Measurements from ENCODE around the gene PRDM16. TPM values are rescaled to one million over a fixed set of nuclear protein-coding genes. Genes with fewer than 3 reads are reported as not detected.

The PRDM16 gene
- total RNA-seq, 4 donors from 2014 or later, result 5.4 to 13.2 (median 7.7) TPM

DNA sequence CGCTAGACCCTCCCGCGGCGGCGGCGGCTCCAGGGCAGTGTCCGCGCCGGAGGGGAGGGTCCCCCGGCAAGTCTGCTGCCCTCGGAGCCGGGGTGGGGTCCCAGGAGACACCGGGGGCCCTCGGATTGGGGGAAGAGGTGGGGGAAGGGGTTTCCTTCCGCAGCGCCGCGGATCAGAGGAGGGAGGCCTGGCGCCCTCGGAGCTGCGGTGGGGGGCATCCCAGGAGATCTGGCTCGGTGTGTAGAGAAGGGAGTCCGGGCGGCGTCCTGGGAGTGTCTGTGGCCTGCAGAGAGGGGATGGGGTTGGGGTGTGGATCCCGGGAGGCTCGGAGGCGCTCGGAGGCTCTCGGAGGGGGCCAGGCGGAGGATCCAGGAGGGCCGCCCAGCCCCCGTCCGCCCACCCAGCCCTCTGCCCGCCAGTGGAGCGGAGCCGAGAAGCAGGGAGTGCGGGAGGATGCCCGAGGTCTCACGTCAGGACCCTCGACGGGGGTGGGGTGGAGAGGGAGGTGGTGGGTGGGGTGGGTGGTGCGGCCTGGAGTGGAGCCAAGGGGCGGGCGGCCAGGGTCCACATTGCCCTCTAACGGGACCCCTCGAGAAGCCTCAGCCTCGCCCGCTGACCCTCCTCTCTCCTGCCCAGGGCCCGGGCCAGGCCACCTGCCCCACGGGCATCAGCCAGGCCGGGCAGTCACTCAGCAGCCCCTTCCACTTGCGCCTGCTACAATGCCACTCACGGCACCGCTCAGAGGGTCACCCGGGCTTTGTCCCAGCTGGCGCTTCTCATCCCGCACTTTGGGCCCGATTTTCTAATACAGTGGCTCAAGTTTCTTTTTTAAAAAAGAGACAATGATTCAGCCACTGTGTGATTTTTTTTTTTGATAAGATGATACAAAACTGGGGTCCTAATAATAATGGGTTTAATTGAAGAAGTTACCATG lies 325.3 kb downstream of the PRDM16 start:
- H3K27me3 ChIP-seq, result peaks cover 0 to 18% of the 10 kb centered on the region in 2 donors
- no peak for DNase-seq
- no peaks in the 10 kb centered on the region for H3K36me3 ChIP-seq
- H3K4me1 ChIP-seq, result peaks cover 0 to 18% (median 2%) of the 10 kb centered on the region in 4 donors
- peak overlapping the region in 2 of 4 donors; percentile 11 to 37 for H3K4me3 ChIP-seq
- peak overlapping the region in 1 of 4 donors; percentile 27 for H3K27ac ChIP-seq
- no peak for TF ChIP-seq POLR2A (IDR thresholded peaks at IDR 0.05)
- TF ChIP-seq, protein P1, sequence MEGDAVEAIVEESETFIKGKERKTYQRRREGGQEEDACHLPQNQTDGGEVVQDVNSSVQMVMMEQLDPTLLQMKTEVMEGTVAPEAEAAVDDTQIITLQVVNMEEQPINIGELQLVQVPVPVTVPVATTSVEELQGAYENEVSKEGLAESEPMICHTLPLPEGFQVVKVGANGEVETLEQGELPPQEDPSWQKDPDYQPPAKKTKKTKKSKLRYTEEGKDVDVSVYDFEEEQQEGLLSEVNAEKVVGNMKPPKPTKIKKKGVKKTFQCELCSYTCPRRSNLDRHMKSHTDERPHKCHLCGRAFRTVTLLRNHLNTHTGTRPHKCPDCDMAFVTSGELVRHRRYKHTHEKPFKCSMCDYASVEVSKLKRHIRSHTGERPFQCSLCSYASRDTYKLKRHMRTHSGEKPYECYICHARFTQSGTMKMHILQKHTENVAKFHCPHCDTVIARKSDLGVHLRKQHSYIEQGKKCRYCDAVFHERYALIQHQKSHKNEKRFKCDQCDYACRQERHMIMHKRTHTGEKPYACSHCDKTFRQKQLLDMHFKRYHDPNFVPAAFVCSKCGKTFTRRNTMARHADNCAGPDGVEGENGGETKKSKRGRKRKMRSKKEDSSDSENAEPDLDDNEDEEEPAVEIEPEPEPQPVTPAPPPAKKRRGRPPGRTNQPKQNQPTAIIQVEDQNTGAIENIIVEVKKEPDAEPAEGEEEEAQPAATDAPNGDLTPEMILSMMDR (IDR thresholded peaks at IDR 0.05), result no peak
- no peaks in the 10 kb centered on the region for H3K9me3 ChIP-seq

DNA sequence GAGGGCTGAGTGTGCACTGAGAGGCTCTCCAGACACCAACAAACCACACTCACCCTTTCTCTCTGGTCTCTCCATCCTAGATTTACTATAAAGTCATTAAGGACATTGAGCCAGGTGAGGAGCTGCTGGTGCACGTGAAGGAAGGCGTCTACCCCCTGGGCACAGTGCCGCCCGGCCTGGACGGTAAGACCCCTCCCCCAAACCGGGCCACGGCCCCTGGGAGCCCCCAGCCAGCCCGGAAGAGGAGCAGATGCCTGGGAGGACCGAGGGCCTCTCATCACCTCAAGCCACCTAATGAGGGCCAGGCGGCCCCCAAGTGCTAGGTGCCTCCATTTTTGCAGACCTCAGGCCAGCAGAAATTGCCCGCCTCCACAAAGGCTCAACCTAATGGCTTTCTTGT lies 327.4 kb downstream of the PRDM16 start:
- Histone ChIP-seq H3K36me3 (no peaks in the 10 kb centered on the region), H3K4me3 (no peak overlapping the region), H3K27me3 (peaks cover 0 to 18% of the 10 kb centered on the region in 2 donors), H3K4me1 (peaks cover 0 to 18% (median 2%) of the 10 kb centered on the region in 4 donors), H3K27ac (no peak overlapping the region), H3K9me3 (no peaks in the 10 kb centered on the region)
- TF ChIP-seq, protein P1 (IDR thresholded peaks at IDR 0.05), result no peak
- no peak for TF ChIP-seq POLR2A (IDR thresholded peaks at IDR 0.05)
- DNase-seq, result no peak

DNA sequence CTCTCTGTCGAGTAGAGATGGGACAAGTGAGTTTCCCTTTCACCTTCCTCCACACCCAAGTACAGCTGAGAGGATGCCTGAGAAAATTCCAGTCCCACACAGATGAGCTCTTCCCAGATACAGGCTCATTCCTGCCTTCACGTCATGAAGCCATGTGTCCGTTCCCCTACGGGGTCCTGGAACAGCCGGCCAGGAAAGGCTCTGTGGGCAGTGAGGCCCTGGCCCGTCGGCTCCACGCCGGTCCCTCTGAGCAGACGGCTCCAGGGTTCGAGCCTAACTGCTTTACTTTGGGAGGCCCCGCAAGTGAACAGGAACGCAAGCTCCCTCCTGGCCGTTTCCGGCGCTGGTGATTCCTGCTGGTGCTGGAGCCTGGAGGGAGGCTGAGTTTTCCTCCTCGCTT lies 328.3 kb downstream of the PRDM16 start:
- H3K27me3 ChIP-seq, result peaks cover 0 to 18% of the 10 kb centered on the region in 2 donors
- H3K9me3 ChIP-seq, result no peaks in the 10 kb centered on the region
- no peaks in the 10 kb centered on the region for H3K36me3 ChIP-seq
- no peak for DNase-seq
- H3K4me1 ChIP-seq, result peaks cover 0 to 23% (median 2%) of the 10 kb centered on the region in 4 donors
- no peak overlapping the region for H3K4me3 ChIP-seq
- no peak overlapping the region for H3K27ac ChIP-seq
- TF ChIP-seq, protein P1 (IDR thresholded peaks at IDR 0.05), result no peak
- TF ChIP-seq POLR2A (IDR thresholded peaks at IDR 0.05), result no peak

DNA sequence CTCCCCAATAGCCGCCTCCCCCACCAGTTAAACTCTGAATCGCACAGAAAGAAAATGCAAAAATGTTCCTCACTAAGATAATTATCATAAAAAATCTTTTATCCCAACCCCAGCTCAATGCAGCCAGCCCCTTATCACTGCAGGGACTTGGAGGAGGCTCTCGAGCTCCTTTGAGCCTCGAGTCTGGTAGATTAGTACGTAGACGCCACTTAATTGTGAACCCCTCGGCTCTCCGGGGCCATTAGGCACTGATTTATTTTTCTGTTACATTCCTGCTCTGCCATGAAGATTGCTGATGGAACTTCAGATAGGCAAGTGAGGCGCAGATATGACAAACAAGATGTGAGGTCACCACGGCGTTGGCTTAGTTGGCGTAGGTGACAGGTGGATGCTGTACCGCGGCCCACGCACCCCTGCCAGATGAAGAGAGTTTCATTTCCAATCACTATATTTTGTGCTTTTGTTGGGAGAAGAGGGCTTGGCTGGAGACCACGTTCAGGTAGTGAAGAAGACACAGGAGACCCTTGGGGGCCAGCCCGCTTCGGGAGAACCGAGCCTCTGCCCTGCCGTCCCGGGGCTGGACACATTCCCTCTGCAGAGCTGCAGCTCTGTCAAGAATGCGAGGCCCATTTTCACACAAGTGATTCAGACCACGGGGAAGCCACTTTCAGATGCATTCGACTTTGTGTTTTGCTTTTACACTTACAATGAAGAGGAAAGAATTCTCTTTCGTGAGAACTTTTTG lies 329.6 kb downstream of the PRDM16 start:
- no peaks in the 10 kb centered on the region for H3K9me3 ChIP-seq
- no peak overlapping the region for H3K27ac ChIP-seq
- no peaks in the 10 kb centered on the region for H3K36me3 ChIP-seq
- no peak overlapping the region for H3K4me3 ChIP-seq
- no peak for DNase-seq
- no peak for TF ChIP-seq POLR2A (IDR thresholded peaks at IDR 0.05)
- TF ChIP-seq, protein P1 (IDR thresholded peaks at IDR 0.05), result no peak
- H3K4me1 ChIP-seq, result peaks cover 0 to 16% (median 0%) of the 10 kb centered on the region in 4 donors
- H3K27me3 ChIP-seq, result peaks cover 0 to 10% of the 10 kb centered on the region in 2 donors

DNA sequence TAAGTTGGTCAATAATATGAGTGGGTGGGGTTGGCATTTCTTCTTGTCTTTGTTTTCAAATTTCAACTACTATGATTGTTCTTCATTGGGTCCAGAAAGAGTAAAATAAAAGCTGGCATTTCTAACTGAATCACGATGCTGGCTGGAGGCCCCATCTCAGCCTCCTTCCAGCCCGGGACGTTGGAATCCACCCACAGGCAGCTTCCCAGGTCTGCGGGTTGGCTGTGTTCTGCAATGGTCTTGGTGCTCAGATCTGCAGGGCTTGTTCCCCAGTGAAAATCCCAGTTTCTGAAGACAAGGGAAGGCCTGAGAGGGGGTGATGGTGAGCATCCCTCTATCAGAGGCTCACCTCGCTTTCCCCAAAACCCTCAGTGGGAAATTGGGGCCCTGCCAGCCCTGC lies 330.7 kb downstream of the PRDM16 start:
- no peak overlapping the region for H3K27ac ChIP-seq
- H3K36me3 ChIP-seq, result no peaks in the 10 kb centered on the region
- DNase-seq, result no peak
- H3K4me3 ChIP-seq, result no peak overlapping the region
- peaks cover 0 to 7% (median 0%) of the 10 kb centered on the region in 4 donors for H3K4me1 ChIP-seq
- H3K9me3 ChIP-seq, result no peaks in the 10 kb centered on the region
- no peaks in the 10 kb centered on the region for H3K27me3 ChIP-seq
- TF ChIP-seq, protein P1 (IDR thresholded peaks at IDR 0.05), result no peak
